GM10847 (cell line): ENCODE measurements around the gene SMARCA2.

Experiments
- POLR2A ChIP-seq: IDR thresholded peaks from 2 replicates; pipeline ENCODE4 v1.6.1; 2011; ENCODE audit not compliant: insufficient read length; ENCODE audit errors: extremely low read depth

SMARCA2 gene

DNA sequence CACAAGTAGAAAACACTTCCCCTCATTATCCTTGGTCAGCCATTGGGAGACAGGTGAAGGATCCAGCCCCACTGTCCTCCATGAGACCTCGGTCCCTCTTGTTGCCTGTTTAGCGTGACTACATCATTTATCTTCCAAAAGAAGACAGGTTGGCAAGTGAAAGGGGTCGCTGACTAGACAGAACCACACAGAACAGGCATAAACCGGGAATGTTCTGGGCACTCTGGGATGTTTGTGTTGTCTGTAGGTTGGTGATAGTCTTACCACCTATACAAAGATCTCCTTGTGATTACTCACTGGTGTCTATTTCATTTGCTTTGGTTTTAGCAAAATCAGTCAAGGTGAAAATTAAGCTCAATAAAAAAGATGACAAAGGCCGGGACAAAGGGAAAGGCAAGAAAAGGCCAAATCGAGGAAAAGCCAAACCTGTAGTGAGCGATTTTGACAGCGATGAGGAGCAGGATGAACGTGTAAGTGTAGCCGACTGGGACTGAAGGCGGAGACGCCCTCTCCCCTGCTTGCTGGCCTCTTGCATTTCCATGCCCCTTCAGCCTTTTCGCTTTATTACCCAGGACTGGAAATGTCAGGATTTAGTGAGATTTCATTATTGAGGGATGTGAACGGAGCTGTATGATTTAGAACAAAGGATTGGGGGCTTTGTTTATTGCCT lies 175.9 kb downstream of the SMARCA2 start:
- no peak for TF ChIP-seq POLR2A

DNA sequence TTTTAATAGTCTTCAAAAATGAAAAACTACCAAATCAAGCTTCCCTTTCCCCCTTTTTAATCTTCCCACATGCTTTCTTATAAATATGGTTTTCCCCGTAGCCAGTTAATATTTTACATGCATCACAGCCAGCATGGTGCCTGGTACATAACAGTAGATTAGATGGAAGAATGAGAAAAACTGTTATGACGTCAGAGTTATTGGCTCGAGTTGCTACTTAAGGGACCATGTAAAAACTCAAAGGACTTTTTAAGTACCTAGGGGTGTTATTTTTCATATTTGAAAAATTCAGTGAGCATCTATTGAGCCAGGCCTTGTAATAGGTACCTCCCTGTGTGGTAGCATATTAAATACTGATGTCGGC lies 176.4 kb downstream of the SMARCA2 start:
- no peak for TF ChIP-seq POLR2A

DNA sequence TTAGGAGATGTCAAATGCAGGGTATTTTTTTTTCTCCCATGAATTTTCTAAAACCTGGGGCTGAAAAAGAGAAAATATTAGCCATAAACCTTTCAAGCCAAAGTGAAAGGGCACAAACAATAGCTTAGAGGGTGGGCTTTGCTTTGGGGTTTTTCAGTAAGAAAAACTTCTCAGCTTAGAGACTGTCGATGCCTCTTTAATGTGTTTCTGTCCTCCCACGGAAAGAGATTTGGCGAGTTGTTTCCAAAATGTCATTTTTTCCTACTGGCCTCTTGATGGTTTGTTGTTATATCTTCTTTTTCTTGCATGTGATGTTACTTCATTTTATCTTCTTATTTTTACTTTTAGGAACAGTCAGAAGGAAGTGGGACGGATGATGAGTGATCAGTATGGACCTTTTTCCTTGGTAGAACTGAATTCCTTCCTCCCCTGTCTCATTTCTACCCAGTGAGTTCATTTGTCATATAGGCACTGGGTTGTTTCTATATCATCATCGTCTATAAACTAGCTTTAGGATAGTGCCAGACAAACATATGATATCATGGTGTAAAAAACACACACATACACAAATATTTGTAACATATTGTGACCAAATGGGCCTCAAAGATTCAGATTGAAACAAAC lies 177.3 kb downstream of the SMARCA2 start:
- no peak for TF ChIP-seq POLR2A

DNA sequence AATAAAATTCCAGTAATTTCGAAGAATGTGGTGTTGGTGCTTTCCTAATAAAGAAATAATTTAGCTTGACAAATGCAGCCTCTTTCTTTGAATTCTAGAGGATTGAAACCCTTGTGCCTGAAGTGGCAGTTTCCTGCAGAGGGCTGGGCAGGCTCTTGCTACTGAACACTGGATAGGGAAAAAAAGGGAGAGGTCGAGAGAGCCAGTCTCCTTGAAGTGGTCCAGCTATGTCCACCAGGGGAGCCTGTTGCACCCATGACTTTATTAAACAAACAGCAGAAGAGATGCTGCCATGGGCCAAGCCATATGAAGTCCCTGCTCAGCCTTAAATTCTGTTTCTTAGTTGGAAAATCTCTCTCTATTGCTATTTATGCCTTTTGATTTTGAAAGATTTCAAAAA lies 178.4 kb downstream of the SMARCA2 start:
- no peak for TF ChIP-seq POLR2A

DNA sequence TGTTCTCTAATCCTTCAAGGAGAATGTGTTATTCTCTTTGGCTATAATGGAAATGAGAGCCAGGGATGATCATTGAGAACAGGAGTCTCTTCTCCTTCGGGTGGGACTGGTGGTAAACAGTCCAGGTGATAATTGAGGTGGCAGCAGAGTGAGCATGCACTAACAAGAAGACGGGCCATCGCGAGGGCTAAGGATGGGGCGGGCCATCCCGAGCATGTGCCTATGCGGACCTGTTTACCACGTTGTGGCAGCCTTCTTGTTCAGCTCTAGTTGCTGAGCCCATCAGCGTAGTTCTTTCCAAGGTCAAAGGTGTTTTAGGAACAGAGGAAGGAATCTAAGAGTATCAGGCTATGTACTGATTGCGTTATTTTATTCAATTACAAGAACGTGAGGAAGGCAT lies 180.1 kb downstream of the SMARCA2 start:
- TF ChIP-seq POLR2A = no peak

DNA sequence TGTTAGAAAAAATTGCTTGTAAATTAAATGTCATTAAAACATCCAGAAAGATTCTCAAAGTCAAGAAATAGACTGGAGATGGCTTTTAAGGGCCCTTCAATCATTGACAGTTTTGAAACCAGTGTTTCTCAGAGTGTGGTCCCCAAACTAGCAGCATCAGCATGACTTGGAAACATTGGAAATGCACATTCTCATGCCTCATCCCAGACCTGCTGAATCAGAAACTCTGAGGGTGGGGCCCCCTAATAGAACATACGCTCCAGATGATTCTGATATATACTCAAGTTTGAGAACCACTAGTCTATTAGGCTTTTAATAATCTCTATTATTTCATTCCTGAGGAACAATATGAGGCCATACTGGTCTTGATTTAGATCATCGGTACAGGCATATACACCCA lies 181.6 kb downstream of the SMARCA2 start:
- TF ChIP-seq POLR2A = no peak

DNA sequence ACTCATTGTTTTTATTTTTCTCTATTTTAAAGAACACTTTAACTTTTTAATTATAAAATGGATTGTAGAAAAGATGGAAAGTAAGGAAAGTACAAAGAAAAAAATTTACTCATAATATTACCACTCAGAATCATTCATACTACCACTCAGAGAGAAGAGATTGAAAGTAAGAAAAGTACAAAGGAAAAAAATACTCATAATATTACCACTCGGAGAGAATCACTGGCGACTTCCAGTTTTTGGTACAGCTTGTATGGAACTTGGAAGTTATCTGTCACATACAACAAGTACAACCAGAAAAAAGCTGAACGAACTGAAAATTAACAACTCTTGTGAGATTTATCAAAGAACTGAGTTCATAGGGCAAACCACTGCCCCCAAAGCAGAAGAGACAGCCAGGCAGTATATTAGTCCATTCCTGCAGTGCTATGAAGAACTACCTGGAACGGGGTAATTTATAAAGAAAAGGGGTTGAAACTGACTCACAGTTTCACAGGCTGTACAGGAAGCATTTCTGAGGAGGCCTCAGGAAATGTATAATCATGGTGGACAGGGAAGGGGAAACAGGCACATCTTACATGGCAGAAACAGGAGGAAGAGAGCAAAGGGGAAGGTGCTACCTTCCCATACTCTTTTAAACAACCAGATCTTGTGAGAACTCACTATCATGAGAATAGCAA lies 183.9 kb downstream of the SMARCA2 start:
- TF ChIP-seq POLR2A = no peak

DNA sequence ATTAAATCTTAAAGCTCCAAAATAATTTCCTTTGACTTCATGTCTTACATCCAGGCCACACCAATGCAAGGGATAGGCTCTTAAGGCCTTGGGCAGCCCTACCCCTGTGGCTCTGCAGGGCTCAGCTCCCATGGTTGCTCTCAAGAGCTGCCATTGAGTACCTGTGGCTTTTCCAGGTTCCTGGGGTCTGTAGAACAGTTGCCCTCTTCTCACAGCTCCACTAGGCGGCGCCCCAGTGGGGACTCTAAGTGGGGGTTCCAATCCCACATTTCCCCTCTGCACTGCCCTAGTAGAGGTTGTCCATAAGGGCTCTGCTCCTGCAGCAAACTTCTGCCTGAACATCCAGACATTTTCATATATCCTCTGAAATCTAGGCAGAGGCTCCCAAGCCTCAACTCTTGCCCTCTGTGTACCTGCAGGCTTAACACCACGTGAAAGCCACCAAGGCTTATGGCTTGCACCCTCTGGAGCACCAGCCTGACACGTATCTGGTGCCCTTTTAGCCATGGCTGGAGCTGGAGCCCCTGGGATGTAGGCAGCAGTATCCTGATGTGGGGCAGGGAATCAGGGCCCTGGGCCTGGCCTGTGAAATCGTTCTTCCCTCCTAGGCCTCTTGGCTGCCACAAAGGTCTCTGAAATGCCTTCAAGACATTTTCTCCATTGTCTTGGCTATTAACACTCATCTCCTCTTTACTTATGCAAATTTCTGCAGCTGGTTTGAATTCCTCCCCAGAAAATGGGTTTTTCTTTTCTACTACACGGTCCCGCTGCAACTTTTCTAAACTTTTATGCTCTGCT lies 185.1 kb downstream of the SMARCA2 start:
- TF ChIP-seq POLR2A = no peak

DNA sequence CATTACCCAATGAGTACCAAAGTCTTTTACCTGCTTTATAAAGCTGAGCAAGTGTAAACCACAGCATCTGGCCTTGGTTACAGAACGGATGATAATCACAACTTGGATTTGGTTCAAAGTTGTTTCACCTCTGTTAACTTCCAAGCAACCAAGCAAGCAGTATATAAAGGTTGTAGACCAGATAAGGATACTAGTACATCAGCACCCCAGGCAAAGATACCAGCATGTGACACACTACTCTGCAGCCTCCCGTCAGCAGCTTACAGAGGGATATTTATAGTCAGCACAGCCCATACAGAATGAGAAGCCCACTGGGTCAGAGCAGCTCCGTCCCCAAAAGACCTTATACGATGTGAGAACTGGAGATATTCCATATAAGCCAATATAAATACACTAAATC lies 193.3 kb downstream of the SMARCA2 start:
- TF ChIP-seq POLR2A = no peak

DNA sequence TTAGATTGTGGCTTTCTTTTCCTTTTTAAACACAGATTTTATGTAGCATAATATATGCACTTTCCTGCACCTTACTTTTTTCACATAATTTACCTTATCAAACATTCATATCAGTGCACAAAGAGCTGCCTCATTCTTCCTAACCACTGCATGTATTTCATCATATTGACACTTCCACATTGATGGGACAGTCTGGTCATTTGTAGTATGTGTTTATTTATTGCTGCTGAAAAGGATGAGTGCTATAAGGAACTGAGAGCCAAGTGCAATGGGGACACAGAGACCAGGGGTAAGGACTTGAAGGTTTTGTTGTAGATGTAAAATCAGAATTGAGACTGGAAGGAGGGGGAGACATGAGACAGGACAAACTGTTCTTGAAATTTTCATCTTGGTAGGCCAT lies 193.8 kb downstream of the SMARCA2 start:
- no peak for TF ChIP-seq POLR2A

DNA sequence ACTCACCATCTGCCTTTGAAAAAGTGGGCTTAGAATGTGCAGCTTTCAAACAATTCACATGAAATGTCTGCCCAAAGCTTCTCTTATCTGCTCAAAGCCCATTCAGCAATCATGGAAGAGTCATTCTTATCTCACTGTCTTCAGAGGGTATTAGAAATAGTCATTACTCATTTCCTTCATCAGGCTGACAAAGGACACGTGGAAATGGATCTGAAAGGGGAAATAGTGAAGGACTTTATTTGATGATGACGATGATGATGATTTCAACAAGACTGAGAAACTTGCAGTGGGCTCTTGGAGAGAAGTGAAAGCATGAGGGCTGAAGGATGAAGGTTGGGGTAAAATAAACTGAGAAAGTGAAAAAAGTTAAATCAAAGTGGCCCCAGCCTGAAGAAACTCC lies 194.3 kb downstream of the SMARCA2 start:
- no peak for TF ChIP-seq POLR2A

DNA sequence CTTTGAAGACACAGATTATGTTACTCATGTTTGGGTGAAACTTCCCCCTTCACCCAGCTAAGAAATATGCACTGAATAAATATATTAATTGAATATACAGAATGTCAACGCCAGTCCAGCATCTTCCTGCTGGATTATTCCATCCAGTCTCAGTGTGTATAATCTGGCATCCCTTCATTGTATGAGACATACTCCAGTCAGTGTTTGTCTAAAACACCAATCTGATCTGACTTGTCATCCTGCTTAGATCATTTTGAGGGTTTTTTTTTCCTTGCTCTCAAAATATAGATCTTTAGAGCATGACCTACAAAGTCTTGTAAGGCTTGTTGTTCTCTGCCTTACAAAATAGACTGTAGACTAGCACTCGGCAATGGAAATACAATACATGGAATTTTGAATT lies 195.1 kb downstream of the SMARCA2 start:
- TF ChIP-seq POLR2A = no peak

DNA sequence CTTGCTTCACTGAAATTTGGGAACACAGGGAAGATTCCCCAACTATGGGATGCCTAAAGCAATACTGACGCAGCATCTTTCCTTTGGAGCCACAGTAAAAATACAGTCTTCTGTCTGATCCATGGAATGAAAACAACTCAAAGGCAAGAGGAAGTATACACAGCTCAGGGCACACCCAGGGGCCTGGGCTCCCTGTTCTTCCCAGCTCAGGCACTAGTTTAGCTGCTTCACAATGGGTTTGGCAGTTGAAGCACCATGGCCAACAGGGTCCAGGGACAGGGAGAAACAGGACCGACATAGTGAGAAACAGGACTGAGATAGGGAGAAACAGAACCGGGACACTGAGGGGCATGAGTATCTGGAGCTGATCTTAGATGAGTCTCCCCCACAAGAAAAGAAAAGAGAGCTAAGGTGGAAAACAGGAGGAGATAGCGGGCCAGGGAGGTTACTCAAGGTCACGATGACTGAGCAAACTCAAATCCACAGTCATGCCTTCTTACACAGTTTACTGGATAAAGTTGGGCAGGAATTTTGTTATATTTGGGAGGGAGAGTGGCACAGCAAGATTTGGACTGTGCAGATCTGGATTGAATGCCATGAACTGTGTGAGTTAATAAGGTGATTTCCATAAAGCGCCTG lies 198.8 kb downstream of the SMARCA2 start:
- no peak for TF ChIP-seq POLR2A

DNA sequence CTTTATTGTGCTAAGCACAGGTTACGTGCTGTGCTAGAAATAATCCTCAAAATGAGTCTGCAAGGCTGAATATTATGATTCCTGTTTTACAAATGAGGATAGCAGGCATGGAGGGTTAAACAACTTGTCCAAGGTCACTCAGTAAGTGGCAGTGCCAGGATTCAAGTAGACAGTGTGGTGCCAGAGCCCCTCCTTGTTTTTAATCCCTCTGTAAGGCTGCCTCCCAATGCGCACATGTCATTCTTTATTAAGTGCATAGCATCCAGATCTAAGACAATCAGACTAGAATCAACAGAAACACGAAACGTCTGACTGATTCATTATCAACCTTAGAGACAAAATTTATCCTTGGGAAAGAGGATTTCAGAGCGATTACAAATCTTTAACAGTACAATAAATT lies 199.6 kb downstream of the SMARCA2 start:
- no peak for TF ChIP-seq POLR2A

DNA sequence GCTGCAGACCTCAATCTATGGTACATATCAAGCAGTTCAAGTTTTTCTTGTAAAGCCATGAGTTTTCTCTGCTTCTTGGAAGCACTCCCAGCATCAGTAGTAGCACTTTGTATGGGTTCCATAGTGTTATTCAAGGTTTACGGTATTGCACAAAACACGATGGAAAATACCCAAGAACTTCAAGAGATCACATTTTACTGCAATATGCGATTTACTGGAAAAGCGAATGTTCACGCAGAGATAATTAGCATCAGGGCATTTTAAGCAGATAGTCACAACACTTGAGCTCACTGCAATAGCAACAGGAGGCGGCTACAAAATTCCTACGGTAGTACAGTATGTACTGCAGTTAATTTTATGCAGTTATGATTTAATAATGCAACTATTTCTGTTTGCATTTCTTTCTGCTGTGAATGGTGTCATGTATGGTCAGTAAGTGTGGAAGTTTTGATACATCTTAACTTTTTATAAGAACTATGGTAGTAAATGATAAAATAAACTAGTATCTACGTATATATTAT lies 200.8 kb downstream of the SMARCA2 start:
- no peak for TF ChIP-seq POLR2A
